NT2/D1 (cell line): Measurements from ENCODE around the gene DPY19L3.
A peak's percentile ranks its signal among the peaks of the same experiment; 100 is the strongest.

Source experiments
- DNase-seq: peaks from one replicate; pipeline ENCODE4 v3.0.0-alpha.2; 2011; ENCODE audit warnings: low read depth, low spot score
- H3K27me3 ChIP-seq: 2 replicates; pipeline ENCODE4 v1.6.0; 2011; ENCODE audit warnings: mild to moderate bottlenecking; ENCODE audit not compliant: insufficient read length, insufficient read depth
- H3K36me3 ChIP-seq: 2 replicates; pipeline ENCODE4 v1.6.1; 2011; ENCODE audit warnings: mild to moderate bottlenecking, low read length, mixed read lengths; ENCODE audit not compliant: insufficient read depth, insufficient read length
- H3K4me1 ChIP-seq: 2 replicates; pipeline ENCODE4 v1.5.1; 2011; ENCODE audit not compliant: insufficient read depth, insufficient read length
- H3K4me3 ChIP-seq: 2 replicates; pipeline ENCODE4 v1.5.1; 2011; ENCODE audit warnings: low read depth; ENCODE audit not compliant: insufficient read length
- H3K9ac ChIP-seq: 2 replicates; pipeline ENCODE4 v1.6.0; 2011; ENCODE audit warnings: low read depth; ENCODE audit not compliant: insufficient read length
- H3K9me3 ChIP-seq: 2 replicates; pipeline ENCODE4 v1.5.1; 2011; ENCODE audit warnings: mild to moderate bottlenecking, low read length; ENCODE audit not compliant: insufficient read depth
- SUZ12 ChIP-seq: IDR thresholded peaks from 2 replicates; pipeline ENCODE4 v1.6.1; 2011; ENCODE audit not compliant: insufficient read length, insufficient read depth; ENCODE audit errors: extremely low read depth
- YY1 ChIP-seq: IDR thresholded peaks from 2 replicates; pipeline ENCODE4 v1.6.1; 2011; ENCODE audit not compliant: insufficient read length, insufficient read depth
- ZNF274 ChIP-seq: IDR thresholded peaks from 2 replicates; pipeline ENCODE4 v1.6.1; 2011; ENCODE audit warnings: mild to moderate bottlenecking, low read depth, low read length

Gene DPY19L3

GRCh38 chr19:32405431-32406160 is at the start of gene DPY19L3:
DPY19L3 (plus strand) TSS chr19:32405770; CDS start chr19:32408254, 2,484 bp downstream.
- no peaks in the 10 kb centered on the region for H3K4me1 ChIP-seq
- no peak for TF ChIP-seq YY1
- no peak for TF ChIP-seq ZNF274
- no peak for TF ChIP-seq SUZ12
- H3K9me3 ChIP-seq: no peaks in the 10 kb centered on the region; the same call in 1 of the 2 replicates
- peak; percentile 78 for DNase-seq
- H3K9ac ChIP-seq: peak within 1 kb of the TSS; percentile 90
- no peaks in the 10 kb centered on the region for H3K27me3 ChIP-seq
- H3K4me3 ChIP-seq: peak within 1 kb of the TSS; percentile 82
- H3K36me3 ChIP-seq: peaks cover 27% of the 10 kb centered on the region

- Histone ChIP-seq H3K27me3 (no peaks in the 10 kb centered on the region), H3K4me3 (no peak overlapping the region), H3K36me3 (peaks cover 95% of the 10 kb centered on the region), H3K9ac (no peak overlapping the region), H3K4me1 (no peaks in the 10 kb centered on the region), H3K9me3 (no peaks in the 10 kb centered on the region)
- DNase-seq: no peak
- TF ChIP-seq YY1 (no peak), ZNF274 (no peak), SUZ12 (no peak)
These were observed 47.9 kb upstream of the DPY19L3 start for GRCh38 chr19:32357720-32358119.

GRCh38 chr19:32358321-32358720 is 47.2 kb upstream of the DPY19L3 start:
- no peak for DNase-seq
- no peaks in the 10 kb centered on the region for H3K27me3 ChIP-seq
- peaks cover 94% of the 10 kb centered on the region for H3K36me3 ChIP-seq

GRCh38 chr19:32359581-32359980 is 46.0 kb upstream of the DPY19L3 start:
- no peaks in the 10 kb centered on the region for H3K4me1 ChIP-seq
- no peak overlapping the region for H3K4me3 ChIP-seq
- no peak overlapping the region for H3K9ac ChIP-seq
- no peak for TF ChIP-seq YY1
- TF ChIP-seq SUZ12: no peak
- peaks cover 89% of the 10 kb centered on the region for H3K36me3 ChIP-seq
- H3K27me3 ChIP-seq: no peaks in the 10 kb centered on the region
- no peaks in the 10 kb centered on the region for H3K9me3 ChIP-seq
- no peak for DNase-seq

More at GRCh38 chr19:32358321-32358720, 47.2 kb upstream of the DPY19L3 start:
- no peak overlapping the region for H3K9ac ChIP-seq
- TF ChIP-seq YY1: no peak
- TF ChIP-seq ZNF274: no peak
- H3K4me1 ChIP-seq: no peaks in the 10 kb centered on the region
- H3K9me3 ChIP-seq: no peaks in the 10 kb centered on the region
- H3K4me3 ChIP-seq: no peak overlapping the region

GRCh38 chr19:32361574-32362317 is 43.8 kb upstream of the DPY19L3 start:
- H3K4me3 ChIP-seq: no peak overlapping the region
- TF ChIP-seq YY1 (no peak), SUZ12 (no peak), ZNF274 (no peak)
- H3K4me1 ChIP-seq: no peaks in the 10 kb centered on the region
- no peak for DNase-seq
- no peaks in the 10 kb centered on the region for H3K9me3 ChIP-seq
- H3K36me3 ChIP-seq: peaks cover 79% of the 10 kb centered on the region
- H3K9ac ChIP-seq: no peak overlapping the region
- no peaks in the 10 kb centered on the region for H3K27me3 ChIP-seq

- no peak for DNase-seq
- TF ChIP-seq YY1: no peak
- no peak for TF ChIP-seq ZNF274
- TF ChIP-seq SUZ12: no peak
- H3K27me3 ChIP-seq: no peaks in the 10 kb centered on the region
- H3K4me1 ChIP-seq: no peaks in the 10 kb centered on the region
- peaks cover 79% of the 10 kb centered on the region for H3K36me3 ChIP-seq
- H3K9ac ChIP-seq: no peak overlapping the region
- no peaks in the 10 kb centered on the region for H3K9me3 ChIP-seq
- no peak overlapping the region for H3K4me3 ChIP-seq
These were observed 43.3 kb upstream of the DPY19L3 start for GRCh38 chr19:32362318-32362691.

GRCh38 chr19:32363175-32363574 is 42.4 kb upstream of the DPY19L3 start:
- Histone ChIP-seq H3K4me1 (no peaks in the 10 kb centered on the region), H3K4me3 (no peak overlapping the region), H3K27me3 (no peaks in the 10 kb centered on the region), H3K36me3 (peaks cover 76% of the 10 kb centered on the region), H3K9me3 (no peaks in the 10 kb centered on the region), H3K9ac (no peak overlapping the region)
- TF ChIP-seq ZNF274 (no peak), SUZ12 (no peak), YY1 (no peak)
- DNase-seq: no peak
